Glutamatergic neuron (in vitro differentiated cells): Measurements from ENCODE around the gene TMEM41A. TPM values are rescaled to one million over a fixed set of nuclear protein-coding genes. Genes with fewer than 3 reads are reported as not detected.

Experiments used
- DNase-seq: peaks from one replicate; pipeline ENCODE4 v3.0.0; 2022
- H3K27ac Mint-ChIP-seq: one replicate; pipeline ENCODE4 v1.8.0; 2020; ENCODE audit warnings: mild to moderate bottlenecking, mixed read lengths, inconsistent platforms; ENCODE audit not compliant: unreplicated experiment
- H3K27me3 Mint-ChIP-seq: one replicate; pipeline ENCODE4 v1.8.0; 2020; ENCODE audit warnings: mild to moderate bottlenecking, moderate library complexity, mixed read lengths, inconsistent platforms; ENCODE audit not compliant: unreplicated experiment
- H3K36me3 Mint-ChIP-seq: one replicate; pipeline ENCODE4 v1.8.0; 2020; ENCODE audit warnings: mild to moderate bottlenecking, mixed read lengths, inconsistent platforms; ENCODE audit not compliant: unreplicated experiment
- H3K4me1 Mint-ChIP-seq: one replicate; pipeline ENCODE4 v1.8.0; 2020; ENCODE audit warnings: mild to moderate bottlenecking, low read depth, mixed read lengths, inconsistent platforms; ENCODE audit not compliant: unreplicated experiment
- H3K4me3 Mint-ChIP-seq: one replicate; pipeline ENCODE4 v1.8.0; 2020; ENCODE audit warnings: mild to moderate bottlenecking, mixed read lengths, inconsistent platforms; ENCODE audit not compliant: unreplicated experiment
- H3K9me3 Mint-ChIP-seq: one replicate; pipeline ENCODE4 v1.8.0; 2020; ENCODE audit warnings: mild to moderate bottlenecking, moderate library complexity, mixed read lengths, inconsistent platforms; ENCODE audit not compliant: unreplicated experiment
- total RNA-seq: library from RNA; stranded (reverse); fragmentation: NEBNext Ultra II Directional; extraction: Animal tissue kit (Norgen Biotek cat#: 25700); gene quantifications from one replicate; pipeline ENCODE4 v1.2.1, GENCODE V29; 2021; ENCODE audit not compliant: unreplicated experiment
- TF ChIP-seq, protein P1 (sequence below): fragments of 200-600 bp; sonication (generic); IDR thresholded peaks from one replicate; pipeline ENCODE4 v1.5.0; 2021; ENCODE audit not compliant: partially characterized antibody, unreplicated experiment

The TMEM41A gene
- total RNA-seq, 1 donor from 2014 or later, result 12.6 TPM

- H3K27ac Mint-ChIP-seq, result no peak overlapping the region
- no peak for DNase-seq
- no peaks in the 10 kb centered on the region for H3K4me1 Mint-ChIP-seq
- no peaks in the 10 kb centered on the region for H3K36me3 Mint-ChIP-seq
- no peak overlapping the region for H3K4me3 Mint-ChIP-seq
- TF ChIP-seq, protein P1, sequence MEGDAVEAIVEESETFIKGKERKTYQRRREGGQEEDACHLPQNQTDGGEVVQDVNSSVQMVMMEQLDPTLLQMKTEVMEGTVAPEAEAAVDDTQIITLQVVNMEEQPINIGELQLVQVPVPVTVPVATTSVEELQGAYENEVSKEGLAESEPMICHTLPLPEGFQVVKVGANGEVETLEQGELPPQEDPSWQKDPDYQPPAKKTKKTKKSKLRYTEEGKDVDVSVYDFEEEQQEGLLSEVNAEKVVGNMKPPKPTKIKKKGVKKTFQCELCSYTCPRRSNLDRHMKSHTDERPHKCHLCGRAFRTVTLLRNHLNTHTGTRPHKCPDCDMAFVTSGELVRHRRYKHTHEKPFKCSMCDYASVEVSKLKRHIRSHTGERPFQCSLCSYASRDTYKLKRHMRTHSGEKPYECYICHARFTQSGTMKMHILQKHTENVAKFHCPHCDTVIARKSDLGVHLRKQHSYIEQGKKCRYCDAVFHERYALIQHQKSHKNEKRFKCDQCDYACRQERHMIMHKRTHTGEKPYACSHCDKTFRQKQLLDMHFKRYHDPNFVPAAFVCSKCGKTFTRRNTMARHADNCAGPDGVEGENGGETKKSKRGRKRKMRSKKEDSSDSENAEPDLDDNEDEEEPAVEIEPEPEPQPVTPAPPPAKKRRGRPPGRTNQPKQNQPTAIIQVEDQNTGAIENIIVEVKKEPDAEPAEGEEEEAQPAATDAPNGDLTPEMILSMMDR, result no peak
- H3K27me3 Mint-ChIP-seq, result no peaks in the 10 kb centered on the region
- peaks cover 3% of the 10 kb centered on the region for H3K9me3 Mint-ChIP-seq
Observed at GRCh38 chr3:185526349-185526951, 27.6 kb upstream of the TMEM41A start.

DNA sequence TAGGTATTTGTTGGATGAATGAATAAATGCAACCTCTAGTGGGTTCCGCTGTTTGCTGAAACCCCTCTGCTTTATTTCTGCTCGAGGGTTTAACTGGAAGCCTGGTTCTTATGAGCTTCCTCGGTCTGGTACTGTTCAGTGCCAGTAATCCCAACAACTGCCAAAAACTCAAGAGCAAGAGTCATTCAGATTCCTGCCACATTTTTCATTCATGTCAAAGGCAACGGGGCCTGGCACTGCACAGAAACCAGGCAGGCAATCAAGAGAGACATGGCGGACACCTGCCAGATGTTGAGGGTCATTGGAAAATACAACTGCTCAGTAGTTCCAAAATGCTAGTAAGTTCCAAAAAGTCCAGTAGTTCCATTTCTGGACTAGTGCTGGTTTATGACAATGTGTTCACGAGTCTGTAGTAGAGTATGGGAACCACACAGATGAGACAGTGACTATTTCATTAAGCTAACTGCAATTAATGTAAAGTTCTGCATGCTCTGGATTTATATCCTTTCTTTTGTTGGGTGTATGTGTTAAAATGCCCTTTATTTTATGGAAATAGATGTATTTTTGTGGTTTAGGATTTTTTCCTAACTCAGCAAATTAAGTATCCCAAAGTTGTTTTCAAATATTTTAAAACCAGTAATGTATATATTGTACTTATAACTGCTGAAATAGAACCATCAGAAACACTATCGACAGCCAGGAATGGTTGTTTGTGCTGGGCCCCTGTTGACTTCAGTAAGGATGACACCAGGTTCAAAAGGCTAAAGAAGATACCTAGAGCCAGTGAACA, 22.7 kb upstream of the TMEM41A start:
- H3K9me3 Mint-ChIP-seq, result no peaks in the 10 kb centered on the region
- no peaks in the 10 kb centered on the region for H3K4me1 Mint-ChIP-seq
- peaks cover 6% of the 10 kb centered on the region for H3K27me3 Mint-ChIP-seq
- TF ChIP-seq, protein P1, result no peak
- no peak for DNase-seq
- H3K27ac Mint-ChIP-seq, result no peak overlapping the region
- H3K4me3 Mint-ChIP-seq, result no peak overlapping the region
- H3K36me3 Mint-ChIP-seq, result no peaks in the 10 kb centered on the region

DNA sequence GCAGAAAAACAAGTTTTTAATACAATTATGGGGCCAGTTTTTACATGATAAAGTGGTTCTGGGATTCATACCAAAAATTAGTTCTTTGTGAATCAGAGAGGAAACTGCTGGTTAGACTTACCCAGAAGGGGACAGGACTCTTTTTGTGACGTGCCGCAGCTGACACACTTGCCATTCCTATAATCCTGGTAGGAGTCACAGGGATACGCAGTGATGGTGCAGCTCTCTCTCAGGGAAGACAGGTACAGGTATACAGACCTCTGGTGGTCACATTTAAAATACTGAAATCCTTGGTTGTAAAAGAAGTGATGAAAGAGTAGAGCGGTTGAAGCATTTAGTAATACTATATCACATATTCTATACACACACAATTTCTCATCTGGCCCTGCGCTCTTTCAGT, 20.2 kb upstream of the TMEM41A start:
- TF ChIP-seq, protein P1, result no peak
- Mint-ChIP-seq H3K27me3 (peaks cover 6% of the 10 kb centered on the region), H3K27ac (no peak overlapping the region), H3K36me3 (no peaks in the 10 kb centered on the region), H3K9me3 (no peaks in the 10 kb centered on the region), H3K4me3 (no peak overlapping the region), H3K4me1 (no peaks in the 10 kb centered on the region)
- no peak for DNase-seq

- no peaks in the 10 kb centered on the region for H3K9me3 Mint-ChIP-seq
- H3K27me3 Mint-ChIP-seq, result peaks cover 9% of the 10 kb centered on the region
- no peak for DNase-seq
- no peaks in the 10 kb centered on the region for H3K36me3 Mint-ChIP-seq
- TF ChIP-seq, protein P1, result no peak
- no peaks in the 10 kb centered on the region for H3K4me1 Mint-ChIP-seq
- H3K4me3 Mint-ChIP-seq, result no peak overlapping the region
- H3K27ac Mint-ChIP-seq, result no peak overlapping the region
Observed at GRCh38 chr3:185517387-185518130, 18.7 kb upstream of the TMEM41A start.
